GM12878 (cell line): ENCODE data around the gene LRSAM1. TPM values are rescaled to one million over a fixed set of nuclear protein-coding genes. Genes with fewer than 3 reads are reported as not detected.

ENCODE experiments used
- BCL11A ChIP-seq: IDR thresholded peaks from 2 replicates; pipeline ENCODE4 v1.6.1; 2011; ENCODE audit warnings: low read depth, low read length
- BMI1 ChIP-seq: fragments of 450-650 bp; IDR thresholded peaks from 2 replicates; pipeline ENCODE4 v1.6.1; 2016; ENCODE audit warnings: mild to moderate bottlenecking, moderate library complexity, borderline replicate concordance
- CHD1 ChIP-seq: IDR thresholded peaks from 2 replicates; pipeline ENCODE4 v1.6.1; 2012; ENCODE audit warnings: low read depth, low read length, improper control_type of control experiment
- KLF5 ChIP-seq: fragments of 450-650 bp; IDR thresholded peaks from 2 replicates; pipeline ENCODE4 v1.6.1; 2014; ENCODE audit warnings: mild to moderate bottlenecking; ENCODE audit not compliant: partially characterized antibody
- MTA3 ChIP-seq: IDR thresholded peaks from 2 replicates; pipeline ENCODE4 v1.6.1; 2012; ENCODE audit warnings: low read length, inconsistent platforms, borderline replicate concordance
- NR2C1 ChIP-seq: fragments of 450-650 bp; IDR thresholded peaks from 2 replicates; pipeline ENCODE4 v1.6.1; 2017; ENCODE audit warnings: antibody characterized with exemption, mild to moderate bottlenecking, moderate library complexity
- RAD21 ChIP-seq: IDR thresholded peaks from 2 replicates; pipeline ENCODE4 v1.6.1; 2011; ENCODE audit warnings: mild to moderate bottlenecking, low read depth, low read length, moderate library complexity; ENCODE audit not compliant: insufficient read depth
- SMAD5 ChIP-seq: IDR thresholded peaks from 2 replicates; pipeline ENCODE4 v1.6.1; 2016; ENCODE audit warnings: antibody characterized with exemption, low read depth
- TARDBP ChIP-seq: IDR thresholded peaks from 2 replicates; pipeline ENCODE4 v1.6.1; 2016; ENCODE audit warnings: borderline replicate concordance
- TCF3 ChIP-seq: IDR thresholded peaks from 2 replicates; pipeline ENCODE4 v1.6.1; 2012; ENCODE audit warnings: low read depth, mild to moderate bottlenecking, low read length, borderline replicate concordance; ENCODE audit not compliant: insufficient read depth
- TCF7 ChIP-seq: IDR thresholded peaks from 2 replicates; pipeline ENCODE4 v1.6.1; 2014; ENCODE audit warnings: antibody characterized with exemption, borderline replicate concordance
- ZNF622 ChIP-seq: fragments of 450-650 bp; IDR thresholded peaks from 2 replicates; pipeline ENCODE4 v1.6.1; 2017; ENCODE audit warnings: mild to moderate bottlenecking, inconsistent platforms
- polyA plus RNA-seq, 11 experiments: library from polyadenylated mRNA; depleted of rRNA in 4 of 11; unstranded in 6 of 11; stranded (reverse) in 5 of 11; fragments of >200 nt; fragmentation: Nextera tagmentation in 4 of 11; fragmentation: Illumina TruSeq in 1 of 11; extraction: Ambion mirVana in 4 of 11; extraction: Trizol in 1 of 11; gene quantifications; 1 replicate in 1 of 11; 2 replicates in 10 of 11; pipeline versions ENCODE4 v1.2.1 to v1.2.3, GENCODE V29; 2011 to 2016; ENCODE audit warnings: inconsistent platforms in 2 of 11, missing spikeins in 2 of 11, low read depth in 1 of 11
- total RNA-seq, 4 experiments: library from RNA; depleted of rRNA in 3 of 4; stranded (reverse); fragments of >200 nt in 3 of 4; fragmentation: Illumina TruSeq in 1 of 4; extraction: Trizol in 1 of 4; gene quantifications; 2 replicates each; pipeline versions ENCODE4 v1.2.1 to v1.2.3, GENCODE V29; 2013 to 2021
- TF ChIP-seq, protein P1 (sequence below): fragments of 450-650 bp; IDR thresholded peaks from 2 replicates; pipeline ENCODE4 v1.6.1; 2017; ENCODE audit warnings: antibody characterized with exemption, mild to moderate bottlenecking, moderate library complexity
- TF ChIP-seq, protein P2 (sequence below): fragments of 450-650 bp; IDR thresholded peaks from 2 replicates; pipeline ENCODE4 v1.6.1; 2016; ENCODE audit warnings: mild to moderate bottlenecking
- TF ChIP-seq, protein P3 (sequence below): fragments of 450-650 bp; IDR thresholded peaks from 2 replicates; pipeline ENCODE4 v1.6.1; 2018; ENCODE audit warnings: borderline replicate concordance, mild to moderate bottlenecking; ENCODE audit not compliant: partially characterized antibody
- TF ChIP-seq, protein P4 (sequence below): fragments of 450-650 bp; conservative IDR thresholded peaks from 2 replicates; pipeline ENCODE4 v1.6.1; 2017; ENCODE audit warnings: mild to moderate bottlenecking, moderate library complexity
- TF ChIP-seq, protein P5 (sequence below): fragments of 450-650 bp; IDR thresholded peaks from 2 replicates; pipeline ENCODE4 v1.6.1; 2018; ENCODE audit warnings: mild to moderate bottlenecking, low read depth, moderate library complexity; ENCODE audit not compliant: partially characterized antibody

The LRSAM1 gene
- total and polyA plus RNA-seq, 10 of the 15 experiments (the other 5 are each of a cell fraction or from before 2014, with no cell fraction given): 0.14 to 23.4 (median 11.7) TPM

DNA sequence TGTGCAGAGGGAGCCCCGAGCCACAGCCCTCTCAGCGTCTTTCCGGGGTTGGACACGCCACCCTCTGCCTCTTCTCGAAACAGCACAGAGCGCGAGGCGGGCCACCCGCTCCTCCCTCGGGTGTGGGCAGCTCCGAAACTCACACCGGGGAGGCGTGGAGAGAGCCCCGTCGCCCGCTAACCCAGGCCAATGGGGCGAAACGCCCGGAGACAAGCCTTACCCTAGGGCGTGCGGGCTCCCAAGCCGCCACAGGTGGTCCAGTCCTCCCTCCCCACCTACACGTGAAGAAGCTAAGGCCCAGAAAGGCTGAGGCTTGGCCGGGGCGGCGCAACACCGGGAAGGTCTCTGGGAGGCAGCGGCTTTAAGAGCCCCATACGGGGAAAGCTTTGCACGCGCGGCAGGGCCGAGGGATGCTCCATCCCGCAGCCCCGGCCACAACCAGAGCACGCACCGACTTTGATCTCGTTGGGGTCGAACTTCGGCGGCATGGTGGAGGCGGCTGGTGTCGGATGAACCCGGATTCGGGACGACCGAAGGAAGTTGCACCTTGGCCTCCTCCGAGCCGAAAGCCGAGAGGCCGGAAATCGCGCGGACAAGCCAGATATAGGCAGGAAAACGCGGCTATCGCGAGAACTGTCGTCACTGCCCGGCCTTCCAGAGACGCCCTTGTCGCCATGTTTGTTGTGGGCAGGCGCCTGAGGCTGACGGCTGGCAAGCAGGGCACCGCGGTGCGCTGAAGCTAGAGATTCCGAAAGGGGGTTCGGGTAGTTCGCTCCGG lies at the start of gene LRSAM1, which contains the start of gene RPL12 (continued):
- TF ChIP-seq, protein P1, sequence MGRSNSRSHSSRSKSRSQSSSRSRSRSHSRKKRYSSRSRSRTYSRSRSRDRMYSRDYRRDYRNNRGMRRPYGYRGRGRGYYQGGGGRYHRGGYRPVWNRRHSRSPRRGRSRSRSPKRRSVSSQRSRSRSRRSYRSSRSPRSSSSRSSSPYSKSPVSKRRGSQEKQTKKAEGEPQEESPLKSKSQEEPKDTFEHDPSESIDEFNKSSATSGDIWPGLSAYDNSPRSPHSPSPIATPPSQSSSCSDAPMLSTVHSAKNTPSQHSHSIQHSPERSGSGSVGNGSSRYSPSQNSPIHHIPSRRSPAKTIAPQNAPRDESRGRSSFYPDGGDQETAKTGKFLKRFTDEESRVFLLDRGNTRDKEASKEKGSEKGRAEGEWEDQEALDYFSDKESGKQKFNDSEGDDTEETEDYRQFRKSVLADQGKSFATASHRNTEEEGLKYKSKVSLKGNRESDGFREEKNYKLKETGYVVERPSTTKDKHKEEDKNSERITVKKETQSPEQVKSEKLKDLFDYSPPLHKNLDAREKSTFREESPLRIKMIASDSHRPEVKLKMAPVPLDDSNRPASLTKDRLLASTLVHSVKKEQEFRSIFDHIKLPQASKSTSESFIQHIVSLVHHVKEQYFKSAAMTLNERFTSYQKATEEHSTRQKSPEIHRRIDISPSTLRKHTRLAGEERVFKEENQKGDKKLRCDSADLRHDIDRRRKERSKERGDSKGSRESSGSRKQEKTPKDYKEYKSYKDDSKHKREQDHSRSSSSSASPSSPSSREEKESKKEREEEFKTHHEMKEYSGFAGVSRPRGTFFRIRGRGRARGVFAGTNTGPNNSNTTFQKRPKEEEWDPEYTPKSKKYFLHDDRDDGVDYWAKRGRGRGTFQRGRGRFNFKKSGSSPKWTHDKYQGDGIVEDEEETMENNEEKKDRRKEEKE: no peak
- TF ChIP-seq NR2C1 (peak; percentile 84), TARDBP (peak; percentile 79; the same call in 1 of the 2 replicates), RAD21 (0 out of 2 replicates have a peak, but pooled peaks have one; percentile 0), MTA3 (no peak), BCL11A (0 out of 2 replicates have a peak, but pooled peaks have one; percentile 51), KLF5 (peak; percentile 89), CHD1 (peak; percentile 87), TCF7 (no peak), TCF3 (peak; percentile 90), SMAD5 (peak; percentile 99), BMI1 (no peak), ZNF622 (no peak)
- TF ChIP-seq, protein P2, sequence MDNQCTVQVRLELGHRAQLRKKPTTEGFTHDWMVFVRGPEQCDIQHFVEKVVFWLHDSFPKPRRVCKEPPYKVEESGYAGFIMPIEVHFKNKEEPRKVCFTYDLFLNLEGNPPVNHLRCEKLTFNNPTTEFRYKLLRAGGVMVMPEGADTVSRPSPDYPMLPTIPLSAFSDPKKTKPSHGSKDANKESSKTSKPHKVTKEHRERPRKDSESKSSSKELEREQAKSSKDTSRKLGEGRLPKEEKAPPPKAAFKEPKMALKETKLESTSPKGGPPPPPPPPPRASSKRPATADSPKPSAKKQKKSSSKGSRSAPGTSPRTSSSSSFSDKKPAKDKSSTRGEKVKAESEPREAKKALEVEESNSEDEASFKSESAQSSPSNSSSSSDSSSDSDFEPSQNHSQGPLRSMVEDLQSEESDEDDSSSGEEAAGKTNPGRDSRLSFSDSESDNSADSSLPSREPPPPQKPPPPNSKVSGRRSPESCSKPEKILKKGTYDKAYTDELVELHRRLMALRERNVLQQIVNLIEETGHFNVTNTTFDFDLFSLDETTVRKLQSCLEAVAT: peak; percentile 95
- TF ChIP-seq, protein P3, sequence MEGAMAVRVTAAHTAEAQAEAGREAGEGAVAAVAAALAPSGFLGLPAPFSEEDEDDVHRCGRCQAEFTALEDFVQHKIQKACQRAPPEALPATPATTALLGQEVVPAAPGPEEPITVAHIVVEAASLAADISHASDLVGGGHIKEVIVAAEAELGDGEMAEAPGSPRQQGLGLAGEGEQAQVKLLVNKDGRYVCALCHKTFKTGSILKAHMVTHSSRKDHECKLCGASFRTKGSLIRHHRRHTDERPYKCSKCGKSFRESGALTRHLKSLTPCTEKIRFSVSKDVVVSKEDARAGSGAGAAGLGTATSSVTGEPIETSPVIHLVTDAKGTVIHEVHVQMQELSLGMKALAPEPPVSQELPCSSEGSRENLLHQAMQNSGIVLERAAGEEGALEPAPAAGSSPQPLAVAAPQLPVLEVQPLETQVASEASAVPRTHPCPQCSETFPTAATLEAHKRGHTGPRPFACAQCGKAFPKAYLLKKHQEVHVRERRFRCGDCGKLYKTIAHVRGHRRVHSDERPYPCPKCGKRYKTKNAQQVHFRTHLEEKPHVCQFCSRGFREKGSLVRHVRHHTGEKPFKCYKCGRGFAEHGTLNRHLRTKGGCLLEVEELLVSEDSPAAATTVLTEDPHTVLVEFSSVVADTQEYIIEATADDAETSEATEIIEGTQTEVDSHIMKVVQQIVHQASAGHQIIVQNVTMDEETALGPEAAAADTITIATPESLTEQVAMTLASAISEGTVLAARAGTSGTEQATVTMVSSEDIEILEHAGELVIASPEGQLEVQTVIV: peak; percentile 72
- TF ChIP-seq, protein P4, sequence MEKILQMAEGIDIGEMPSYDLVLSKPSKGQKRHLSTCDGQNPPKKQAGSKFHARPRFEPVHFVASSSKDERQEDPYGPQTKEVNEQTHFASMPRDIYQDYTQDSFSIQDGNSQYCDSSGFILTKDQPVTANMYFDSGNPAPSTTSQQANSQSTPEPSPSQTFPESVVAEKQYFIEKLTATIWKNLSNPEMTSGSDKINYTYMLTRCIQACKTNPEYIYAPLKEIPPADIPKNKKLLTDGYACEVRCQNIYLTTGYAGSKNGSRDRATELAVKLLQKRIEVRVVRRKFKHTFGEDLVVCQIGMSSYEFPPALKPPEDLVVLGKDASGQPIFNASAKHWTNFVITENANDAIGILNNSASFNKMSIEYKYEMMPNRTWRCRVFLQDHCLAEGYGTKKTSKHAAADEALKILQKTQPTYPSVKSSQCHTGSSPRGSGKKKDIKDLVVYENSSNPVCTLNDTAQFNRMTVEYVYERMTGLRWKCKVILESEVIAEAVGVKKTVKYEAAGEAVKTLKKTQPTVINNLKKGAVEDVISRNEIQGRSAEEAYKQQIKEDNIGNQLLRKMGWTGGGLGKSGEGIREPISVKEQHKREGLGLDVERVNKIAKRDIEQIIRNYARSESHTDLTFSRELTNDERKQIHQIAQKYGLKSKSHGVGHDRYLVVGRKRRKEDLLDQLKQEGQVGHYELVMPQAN: peak; percentile 95
- TF ChIP-seq, protein P5, sequence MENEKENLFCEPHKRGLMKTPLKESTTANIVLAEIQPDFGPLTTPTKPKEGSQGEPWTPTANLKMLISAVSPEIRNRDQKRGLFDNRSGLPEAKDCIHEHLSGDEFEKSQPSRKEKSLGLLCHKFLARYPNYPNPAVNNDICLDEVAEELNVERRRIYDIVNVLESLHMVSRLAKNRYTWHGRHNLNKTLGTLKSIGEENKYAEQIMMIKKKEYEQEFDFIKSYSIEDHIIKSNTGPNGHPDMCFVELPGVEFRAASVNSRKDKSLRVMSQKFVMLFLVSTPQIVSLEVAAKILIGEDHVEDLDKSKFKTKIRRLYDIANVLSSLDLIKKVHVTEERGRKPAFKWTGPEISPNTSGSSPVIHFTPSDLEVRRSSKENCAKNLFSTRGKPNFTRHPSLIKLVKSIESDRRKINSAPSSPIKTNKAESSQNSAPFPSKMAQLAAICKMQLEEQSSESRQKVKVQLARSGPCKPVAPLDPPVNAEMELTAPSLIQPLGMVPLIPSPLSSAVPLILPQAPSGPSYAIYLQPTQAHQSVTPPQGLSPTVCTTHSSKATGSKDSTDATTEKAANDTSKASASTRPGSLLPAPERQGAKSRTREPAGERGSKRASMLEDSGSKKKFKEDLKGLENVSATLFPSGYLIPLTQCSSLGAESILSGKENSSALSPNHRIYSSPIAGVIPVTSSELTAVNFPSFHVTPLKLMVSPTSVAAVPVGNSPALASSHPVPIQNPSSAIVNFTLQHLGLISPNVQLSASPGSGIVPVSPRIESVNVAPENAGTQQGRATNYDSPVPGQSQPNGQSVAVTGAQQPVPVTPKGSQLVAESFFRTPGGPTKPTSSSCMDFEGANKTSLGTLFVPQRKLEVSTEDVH: peak; percentile 60
